Right lobe of liver (tissue), 4 donors: ENCODE measurements around the gene ATF7IP.

ENCODE experiments used
- CTCF ChIP-seq, 4 donors: fragments of 200-600 bp in 3 of 4; fragments of 450-650 bp in 1 of 4; IDR thresholded peaks; one replicate each; pipeline versions ENCODE4 v1.5.1 to v1.8.0; 2016 to 2022; ENCODE audit warnings: antibody characterized with exemption in 4 of 4, mild to moderate bottlenecking in 2 of 4
- POLR2A ChIP-seq: fragments of 450-650 bp; IDR thresholded peaks from one replicate; pipeline ENCODE4 v1.6.1; 2017; ENCODE audit warnings: antibody characterized with exemption, mild to moderate bottlenecking
- donor health status: DM: no; HTN: no; CAD: no.
- donor health status: DM: no; HTN: no; CAD: no.
- donor health status: DM: no; HTN: yes; CAD: no.

DNA sequence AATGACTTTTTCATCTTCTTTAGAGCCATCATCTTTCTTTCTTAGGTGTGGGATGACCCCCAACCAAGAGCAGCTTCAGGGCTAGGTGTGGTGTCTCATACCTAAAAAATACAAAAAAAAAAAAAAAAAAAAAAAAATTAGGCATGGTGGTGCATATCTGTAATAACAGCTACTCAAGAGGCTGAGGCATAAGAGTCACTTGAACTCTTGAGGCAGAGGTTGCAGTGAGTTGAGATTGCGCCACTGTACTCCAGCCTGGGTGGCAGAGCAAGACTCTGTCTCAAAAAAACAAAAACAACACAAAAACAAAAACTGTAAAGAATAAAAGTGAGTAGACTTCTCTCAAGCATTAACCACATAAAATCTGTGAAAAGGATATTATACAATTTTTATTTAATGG, 8.0 kb upstream of the ATF7IP start:
- TF ChIP-seq POLR2A (no peak), CTCF (IDR thresholded peaks at IDR 0.05) (no peak)
